SK-MEL-5 (cell line): ENCODE data around the gene PRELID1. TPM values are rescaled to one million over a fixed set of nuclear protein-coding genes. Genes with fewer than 3 reads are reported as not detected.
A peak's percentile ranks its signal among the peaks of the same experiment; 100 is the strongest.

Experiments used
- DNase-seq: peaks from one replicate; pipeline ENCODE4 v3.0.0-alpha.2; 2016; ENCODE audit warnings: low read depth, low spot score
- in situ Hi-C: cut with HindIII; loops from 2 replicates; pipeline ENCODE4 v1.10.0; 2016; ENCODE audit warnings: low sequenced_read_pairs, high pct_unique_total_duplicates, low pct_unique_long_range_greater_than_20kb
- total RNA-seq: library from RNA; depleted of rRNA; stranded (reverse); fragments of >200 nt; shearing (Covaris generic); gene quantifications from 2 replicates; pipeline ENCODE4 v1.2.3, GENCODE V29; 2014

Gene PRELID1
- total RNA-seq, 1 experiment from 2014 or later, result 221 TPM

DNA sequence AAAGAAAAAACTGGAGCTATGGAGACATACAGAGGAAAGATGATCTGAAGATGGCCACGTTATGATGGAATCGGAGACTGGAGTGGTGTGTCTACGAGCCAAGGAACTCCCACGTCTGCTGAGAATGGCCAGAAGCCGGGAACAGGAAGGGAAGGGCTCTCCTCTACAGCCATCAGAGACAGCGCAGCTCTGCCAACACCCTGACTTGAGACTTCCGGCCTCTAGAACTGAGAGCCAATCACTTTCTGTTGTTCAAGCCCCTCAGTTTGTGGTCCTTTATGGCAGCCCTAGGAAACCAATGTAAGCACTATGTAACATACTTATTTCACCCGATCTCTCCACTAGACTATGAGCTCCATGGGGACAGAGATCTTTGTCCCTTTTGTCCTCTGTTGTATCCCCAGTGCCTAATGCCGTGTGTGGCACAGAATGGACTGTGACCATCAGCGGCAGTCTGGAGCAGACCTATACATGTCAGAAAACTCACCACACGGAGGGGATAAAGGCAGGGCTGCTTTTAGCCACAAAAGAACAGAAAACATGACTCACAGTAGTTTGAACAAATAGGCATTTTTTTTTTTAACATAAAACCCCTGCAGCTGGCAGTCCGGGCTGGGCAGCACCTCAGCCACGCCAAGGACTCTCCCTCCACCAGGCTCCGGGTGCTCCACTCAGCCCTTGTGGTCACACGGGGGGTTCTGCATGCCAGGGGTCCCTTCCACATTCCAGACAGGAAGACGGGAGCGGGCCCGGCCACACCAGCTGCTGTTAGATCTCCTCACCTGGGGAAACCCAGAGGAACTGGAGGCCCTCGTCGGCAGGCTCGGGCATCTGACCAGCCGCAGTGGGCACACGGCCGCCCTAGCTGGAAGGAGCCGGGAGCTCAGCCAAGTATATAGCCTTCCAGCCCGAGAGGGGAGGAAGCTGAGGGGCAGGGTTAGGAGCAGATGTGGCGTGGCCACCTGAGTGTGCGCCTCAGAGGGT is 24.2 kb downstream of the PRELID1 start:
- in situ Hi-C loops, result no loop called here

GRCh38 chr5:177328545-177329231 is 25.1 kb downstream of the PRELID1 start:
- no peak for DNase-seq
- in situ Hi-C loops, result no loop called here

More for the DNA sequence above, 24.2 kb downstream of the PRELID1 start:
- DNase-seq, result no peak

GRCh38 chr5:177329883-177330282 is 26.3 kb downstream of the PRELID1 start:
- in situ Hi-C loops, result no loop called here
- no peak for DNase-seq

GRCh38 chr5:177330991-177331842 is 27.6 kb downstream of the PRELID1 start:
- in situ Hi-C loops, result no loop called here
- no peak for DNase-seq

GRCh38 chr5:177332031-177332895 is 28.7 kb downstream of the PRELID1 start:
- no peak for DNase-seq
- in situ Hi-C loops, result no loop called here

DNA sequence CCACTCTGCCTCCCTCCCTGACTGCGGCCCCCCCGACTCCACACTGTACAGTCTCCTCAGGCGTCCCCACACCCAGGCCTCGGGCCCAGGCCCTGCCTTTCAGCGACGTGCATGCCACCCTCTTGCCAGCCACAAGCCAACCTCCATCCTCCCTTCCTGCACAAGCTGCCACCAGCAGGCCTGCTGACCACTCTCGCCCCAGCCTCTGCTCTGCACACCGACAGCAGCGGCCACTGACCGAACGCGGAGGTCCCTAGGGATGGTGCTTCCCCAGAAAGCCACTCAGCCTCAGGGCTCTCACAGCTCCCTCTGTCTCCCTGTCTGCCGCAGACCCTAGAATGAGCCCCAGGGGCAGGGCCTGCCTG is 29.3 kb downstream of the PRELID1 start:
- no peak for DNase-seq
- in situ Hi-C loops, result no loop called here

DNA sequence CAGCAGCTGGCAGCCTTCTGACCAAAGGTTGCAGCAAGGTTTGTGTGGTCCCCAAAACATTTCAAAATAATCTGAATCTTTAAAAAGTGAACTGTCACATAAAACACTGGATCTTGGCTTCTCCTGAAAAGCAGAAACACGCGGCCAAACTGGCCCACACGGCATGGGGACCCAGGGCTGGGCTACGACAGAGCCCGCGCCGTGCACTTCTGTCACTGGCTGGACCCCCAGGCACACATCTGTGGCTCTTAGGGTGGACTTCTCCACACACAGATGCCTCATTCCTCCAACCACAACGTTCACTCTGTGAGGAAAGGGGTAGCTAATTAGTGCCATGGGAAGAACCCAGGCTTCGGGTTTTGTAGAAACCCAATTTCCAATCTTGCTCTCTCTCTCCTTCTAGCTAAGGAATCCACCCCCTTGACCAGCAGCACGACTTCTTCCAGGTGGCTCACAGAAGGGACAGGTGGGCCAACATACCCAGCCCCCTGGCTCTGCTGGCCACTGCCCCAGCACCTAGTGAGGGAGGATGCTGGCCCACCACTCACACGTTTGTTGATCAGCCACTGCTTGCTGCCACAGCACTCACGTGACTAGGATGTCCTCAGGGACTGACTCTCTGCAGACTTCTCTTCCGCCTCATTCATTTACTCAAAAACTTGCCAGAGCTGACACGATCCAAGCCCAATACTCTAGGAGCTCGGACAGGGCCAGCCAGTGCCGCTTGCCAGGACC is 30.0 kb downstream of the PRELID1 start:
- in situ Hi-C loops, result no loop called here
- DNase-seq, result no peak

DNA sequence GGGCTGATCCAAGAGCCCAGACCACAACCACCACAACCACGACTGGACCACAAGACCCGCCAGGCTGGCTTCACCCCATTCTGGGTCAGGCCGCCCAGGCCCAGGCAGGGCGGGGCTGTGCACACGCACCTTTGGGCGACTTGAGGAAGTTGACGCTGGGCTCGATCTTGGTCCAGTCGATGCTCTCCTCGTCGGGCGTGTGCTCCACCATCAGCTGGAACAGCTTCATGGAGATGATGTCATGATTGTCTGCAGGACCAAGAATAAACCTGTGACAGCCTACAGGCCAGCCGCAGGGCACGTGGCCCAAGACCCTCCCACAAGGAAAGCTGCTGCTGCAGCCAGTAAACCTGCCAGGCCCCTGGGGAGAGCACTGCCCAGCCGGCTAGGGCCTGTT is 30.6 kb downstream of the PRELID1 start:
- in situ Hi-C loops, result no loop called here
- no peak for DNase-seq

- in situ Hi-C loops, result no loop called here
- no peak for DNase-seq
Observed at GRCh38 chr5:177334781-177335700, 31.4 kb downstream of the PRELID1 start.

DNA sequence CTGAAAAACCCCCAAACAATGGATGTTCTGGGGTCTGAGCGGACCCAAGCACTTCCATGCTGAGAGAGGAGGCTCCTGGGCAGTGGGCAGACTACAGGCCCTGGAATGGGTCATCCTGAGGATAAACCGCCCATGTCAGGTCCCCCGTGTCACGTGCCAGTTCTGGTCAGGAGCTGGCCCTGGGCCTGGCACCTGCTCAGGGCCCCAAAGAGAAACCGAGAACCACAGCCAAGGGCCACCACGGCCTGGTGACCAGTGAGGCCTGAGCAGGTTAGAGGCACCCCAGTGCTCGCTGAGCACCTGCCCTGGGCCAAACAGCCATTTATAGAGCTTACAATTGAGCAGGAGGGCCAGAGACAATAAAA is 32.1 kb downstream of the PRELID1 start:
- in situ Hi-C loops, result no loop called here
- DNase-seq, result no peak

- peak; percentile 73 for DNase-seq
- in situ Hi-C loops, result no loop called here
Observed at GRCh38 chr5:177336112-177336511, 32.5 kb downstream of the PRELID1 start.

DNA sequence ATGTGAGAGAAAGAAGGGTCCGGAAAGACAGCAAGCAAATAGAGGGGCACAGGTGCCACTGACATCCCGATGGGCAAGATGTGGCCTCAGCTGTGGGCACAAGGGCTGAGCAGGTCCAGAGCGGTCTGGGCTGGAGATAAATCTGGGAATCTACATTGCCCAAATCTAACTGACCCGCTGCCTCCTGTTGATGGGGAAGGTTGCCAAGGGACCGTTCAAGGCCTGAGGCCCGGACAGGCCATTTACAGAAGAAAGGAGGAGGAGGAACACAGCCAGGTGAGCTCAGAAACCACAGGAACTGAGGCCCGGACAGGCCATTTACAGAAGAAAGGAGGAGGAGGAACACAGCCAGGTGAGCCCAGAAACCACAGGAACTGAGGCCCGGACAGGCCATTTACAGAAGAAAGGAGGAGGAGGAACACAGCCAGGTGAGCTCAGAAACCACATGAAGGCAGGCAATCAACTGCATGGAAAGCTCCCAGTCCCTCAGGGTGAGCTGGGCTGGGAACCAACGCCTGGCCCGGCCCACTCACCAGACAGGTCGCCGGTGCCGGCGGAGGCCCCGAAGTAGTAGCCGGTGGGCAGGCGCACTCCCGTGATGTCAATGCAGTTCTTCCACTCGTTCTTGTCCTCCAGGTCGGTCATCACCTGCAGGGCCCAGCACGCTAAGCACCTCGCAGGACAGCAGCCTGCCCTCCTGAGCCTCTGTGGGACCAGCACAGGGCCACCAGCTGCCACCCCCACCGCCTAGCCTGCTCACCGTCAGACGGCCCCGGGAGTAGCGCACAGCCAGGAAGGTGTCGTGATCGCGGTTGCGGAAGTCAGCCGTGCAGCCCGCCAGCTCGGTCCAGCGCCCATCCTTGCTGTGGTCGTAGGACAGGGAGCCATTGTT is 33.2 kb downstream of the PRELID1 start:
- in situ Hi-C loops, result no loop called here
- DNase-seq, result no peak

- no peak for DNase-seq
- in situ Hi-C loops, result no loop called here
Observed at GRCh38 chr5:177338251-177339106, 34.9 kb downstream of the PRELID1 start.

- DNase-seq, result no peak
Observed at GRCh38 chr5:177339107-177339638, 35.6 kb downstream of the PRELID1 start.

More at GRCh38 chr5:177339107-177339638, 35.6 kb downstream of the PRELID1 start:
- in situ Hi-C loops, result no loop called here
